Sigmoid colon (tissue), 7 donors: ENCODE data around the gene PRG3. TPM values are rescaled to one million over a fixed set of nuclear protein-coding genes. Genes with fewer than 3 reads are reported as not detected.

ENCODE experiments used
- DNase-seq: peaks from one replicate; pipeline ENCODE4 v3.0.0-alpha.2; 2019
- H3K27ac ChIP-seq, 4 donors: fragments of 200-600 bp; sonication (generic); one replicate each; pipeline ENCODE4 v1.5.1; 2016 to 2019; ENCODE audit warnings: mild to moderate bottlenecking in 1 of 4
- H3K27me3 ChIP-seq, 3 donors: fragments of 200-600 bp; sonication (generic); one replicate each; pipeline ENCODE4 v1.5.1; 2019; ENCODE audit warnings: mild to moderate bottlenecking in 1 of 3
- H3K36me3 ChIP-seq, 4 donors: fragments of 200-600 bp; sonication (generic); one replicate each; pipeline ENCODE4 v1.5.1; 2016 to 2019
- H3K4me1 ChIP-seq, 4 donors: fragments of 200-600 bp; sonication (generic); one replicate each; pipeline ENCODE4 v1.5.1; 2017 to 2019
- H3K4me3 ChIP-seq, 4 donors: fragments of 200-600 bp; sonication (generic); one replicate each; pipeline ENCODE4 v1.5.1; 2017 to 2019; ENCODE audit warnings: mild to moderate bottlenecking in 2 of 4, moderate library complexity in 1 of 4
- H3K9me3 ChIP-seq, 4 donors: fragments of 200-600 bp in 3 of 4; sonication (generic) in 3 of 4; one replicate each; pipeline versions ENCODE4 v1.5.1 to v1.6.1; 2013 to 2019
- CTCF ChIP-seq, 4 experiments: fragments of 450-650 bp in 3 of 4; fragments of 200-600 bp in 1 of 4; IDR thresholded peaks; one replicate each; pipeline ENCODE4 v1.5.1; 2016 to 2019; ENCODE audit warnings: antibody characterized with exemption in 4 of 4, mild to moderate bottlenecking in 3 of 4, moderate library complexity in 2 of 4
- EP300 ChIP-seq, 4 donors: sonication (generic); formaldehyde crosslinking; IDR thresholded peaks; one replicate each; pipeline ENCODE4 v1.6.1; 2017; ENCODE audit warnings: antibody characterized with exemption in 4 of 4
- POLR2A ChIP-seq, 2 donors: fragments of 450-650 bp; IDR thresholded peaks; one replicate each; pipeline ENCODE4 v1.6.1; 2016; ENCODE audit warnings: antibody characterized with exemption in 2 of 2, mild to moderate bottlenecking in 2 of 2, moderate library complexity in 2 of 2
- POLR2AphosphoS5 ChIP-seq, 4 donors: sonication (generic); formaldehyde crosslinking; IDR thresholded peaks; one replicate each; pipeline ENCODE4 v1.6.1; 2017; ENCODE audit warnings: antibody characterized with exemption in 4 of 4
- WGBS, 2 donors: extraction: QIAGEN DNeasy Blood & Tissue Kit; methylation state at CpG; one replicate each; pipeline ENCODE4 v1.1.7; 2013; 5-methylcytosine and 5-hydroxymethylcytosine counted together
- intact Hi-C: fragments of 100-400 bp; cut with DNase I; formaldehyde crosslinking; loops from one replicate; pipeline ENCODE4 v1.15.1; 2023
- polyA plus RNA-seq, 3 donors: library from polyadenylated mRNA; stranded (reverse); fragments of 200-250 nt; gene quantifications; one replicate each; pipeline ENCODE4 v1.2.3, GENCODE V29; 2013
- total RNA-seq, 4 donors: library from RNA; depleted of rRNA; stranded (reverse); fragments of >200 nt; gene quantifications; one replicate each; pipeline ENCODE4 v1.1.0, GENCODE V29; 2016
- donor health status: healthy with polysubstance abuse.
- donor health status: Bipolar disorder and iron deficiency.
- donor health status: healthy.

The PRG3 gene
- total and polyA plus RNA-seq, 7 donors, result not detected

DNA sequence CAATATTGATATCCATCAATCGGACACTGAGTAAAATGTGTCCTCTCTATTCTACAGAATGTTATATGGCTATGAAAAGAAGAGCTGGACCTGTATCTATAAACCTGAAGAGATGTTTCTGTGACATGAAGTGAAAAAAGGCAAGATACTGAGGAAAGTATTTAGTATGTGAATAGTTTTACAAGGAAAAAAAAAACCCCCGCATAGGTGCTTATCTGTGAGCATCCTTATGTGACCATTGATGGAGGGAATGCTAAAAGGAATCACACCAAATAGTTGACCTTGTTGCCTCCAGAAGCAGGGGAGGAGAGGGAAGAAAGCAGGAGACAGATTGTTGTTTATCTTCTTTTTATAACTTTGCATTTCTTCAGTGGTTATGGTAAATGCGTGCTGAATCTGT, 10.2 kb upstream of the PRG3 start:
- intact Hi-C loops, result no loop called here
- no peak for DNase-seq
- H3K36me3 ChIP-seq, result no peaks in the 10 kb centered on the region
- H3K4me1 ChIP-seq, result no peaks in the 10 kb centered on the region
- no peaks in the 10 kb centered on the region for H3K9me3 ChIP-seq
- no peak overlapping the region for H3K27ac ChIP-seq
- TF ChIP-seq POLR2A (IDR thresholded peaks at IDR 0.05), result no peak
- no peak for TF ChIP-seq CTCF (IDR thresholded peaks at IDR 0.05)
- no peak for TF ChIP-seq EP300 (IDR thresholded peaks at IDR 0.05)
- TF ChIP-seq POLR2AphosphoS5 (IDR thresholded peaks at IDR 0.05), result no peak
- peaks cover 0 to 8% (median 0%) of the 10 kb centered on the region in 3 donors for H3K27me3 ChIP-seq
- H3K4me3 ChIP-seq, result no peak overlapping the region
- WGBS, 2 donors, result 81 to 88% methylated on average over 3 of the region's 3 CpGs

GRCh38 chr11:57390535-57390934, 9.6 kb upstream of the PRG3 start, which contains the start of gene PRG2:
PRG2 (minus strand) TSS chr11:57390650; CDS start chr11:57389944, 706 bp downstream.
- 75% methylated on average over 2 of the region's 2 CpGs for WGBS, 2 donors
- H3K4me3 ChIP-seq, result no peak within 1 kb of the TSS
- intact Hi-C loops, result no loop called here

GRCh38 chr11:57387289-57388030, 6.5 kb upstream of the PRG3 start:
- Histone ChIP-seq H3K36me3 (no peaks in the 10 kb centered on the region), H3K27me3 (peaks cover 0 to 8% (median 0%) of the 10 kb centered on the region in 3 donors), H3K4me3 (no peak overlapping the region), H3K27ac (no peak overlapping the region), H3K9me3 (no peaks in the 10 kb centered on the region), H3K4me1 (no peaks in the 10 kb centered on the region)
- intact Hi-C loops, result no loop called here
- 78% methylated on average over 16 of the region's 16 CpGs for WGBS, 2 donors
- DNase-seq, result no peak
- TF ChIP-seq POLR2AphosphoS5 (IDR thresholded peaks at IDR 0.05), result no peak
- TF ChIP-seq CTCF (IDR thresholded peaks at IDR 0.05), result no peak
- no peak for TF ChIP-seq EP300 (IDR thresholded peaks at IDR 0.05)
- TF ChIP-seq POLR2A (IDR thresholded peaks at IDR 0.05), result no peak

More at GRCh38 chr11:57390535-57390934, 9.6 kb upstream of the PRG3 start, which contains the start of gene PRG2:
- H3K9me3 ChIP-seq, result no peaks in the 10 kb centered on the region
- H3K27ac ChIP-seq, result no peak within 1 kb of the TSS
- no peak for DNase-seq
- H3K27me3 ChIP-seq, result peaks cover 0 to 8% (median 0%) of the 10 kb centered on the region in 3 donors
- TF ChIP-seq CTCF (IDR thresholded peaks at IDR 0.05), result no peak
- no peak for TF ChIP-seq EP300 (IDR thresholded peaks at IDR 0.05)
- no peak for TF ChIP-seq POLR2AphosphoS5 (IDR thresholded peaks at IDR 0.05)
- TF ChIP-seq POLR2A (IDR thresholded peaks at IDR 0.05), result no peak
- H3K4me1 ChIP-seq, result no peaks in the 10 kb centered on the region
- H3K36me3 ChIP-seq, result no peaks in the 10 kb centered on the region

DNA sequence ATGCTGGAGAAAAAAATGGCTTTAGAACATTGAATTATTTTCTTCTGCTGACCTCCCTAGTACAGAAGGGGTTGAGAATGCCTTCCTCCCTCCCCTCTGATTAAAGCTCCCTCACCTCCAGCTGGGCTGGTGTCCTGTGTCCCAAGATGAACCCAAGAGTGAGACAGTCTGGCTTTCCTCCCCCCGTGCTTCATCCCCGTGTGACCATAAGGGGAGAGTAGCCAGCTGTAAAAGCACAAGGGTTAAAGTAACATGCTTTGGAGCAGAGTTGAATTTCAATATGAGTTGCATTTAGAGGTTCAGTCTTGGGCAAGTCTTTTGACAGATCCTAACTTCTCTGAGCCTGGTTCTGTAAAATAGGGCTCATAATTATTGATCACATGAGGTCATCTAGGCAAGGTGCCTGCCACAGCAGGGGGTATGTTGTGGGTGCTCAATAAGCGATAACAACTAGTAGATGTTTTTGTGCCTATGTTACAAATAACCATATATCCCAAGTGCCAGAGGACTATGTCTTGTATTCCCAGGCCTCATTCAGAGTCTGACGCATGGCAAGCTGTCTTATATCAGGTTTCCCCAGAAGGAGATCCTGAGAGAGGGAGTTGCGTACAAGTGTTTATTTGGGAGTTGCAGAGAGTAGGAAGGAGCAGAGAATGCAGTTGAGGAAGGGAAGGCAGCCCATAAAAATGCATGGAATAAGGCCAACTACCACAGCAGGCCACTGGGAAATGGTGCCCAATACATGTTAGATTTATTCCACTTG, 5.4 kb upstream of the PRG3 start:
- H3K4me3 ChIP-seq, result no peak overlapping the region
- no peak for DNase-seq
- no peak for TF ChIP-seq EP300 (IDR thresholded peaks at IDR 0.05)
- TF ChIP-seq POLR2AphosphoS5 (IDR thresholded peaks at IDR 0.05), result no peak
- TF ChIP-seq POLR2A (IDR thresholded peaks at IDR 0.05), result no peak
- no peak for TF ChIP-seq CTCF (IDR thresholded peaks at IDR 0.05)
- H3K4me1 ChIP-seq, result no peaks in the 10 kb centered on the region
- no peaks in the 10 kb centered on the region for H3K36me3 ChIP-seq
- H3K9me3 ChIP-seq, result no peaks in the 10 kb centered on the region
- intact Hi-C loops, result no loop called here
- peaks cover 0 to 8% (median 0%) of the 10 kb centered on the region in 3 donors for H3K27me3 ChIP-seq
- 81 to 87% methylated on average over 5 of the region's 5 CpGs for WGBS, 2 donors
- H3K27ac ChIP-seq, result no peak overlapping the region
